H1 (cell line): ENCODE results near the gene PINK1. TPM values are rescaled to one million over a fixed set of nuclear protein-coding genes. Genes with fewer than 3 reads are reported as not detected.

Experiments
- ASH2L ChIP-seq: fragments of 200-600, 300-600 bp; sonication (generic); IDR thresholded peaks from one replicate; pipeline ENCODE4 v1.7.1; 2017; ENCODE audit warnings: low read length
- ATF3 ChIP-seq: IDR thresholded peaks from 2 replicates; pipeline ENCODE4 v1.6.1; 2011; ENCODE audit warnings: low read depth, mild to moderate bottlenecking, low read length; ENCODE audit not compliant: insufficient read depth
- KDM5A ChIP-seq: fragments of 200-600 bp; IDR thresholded peaks from 2 replicates; pipeline ENCODE4 v1.7.1; 2012; ENCODE audit warnings: mild to moderate bottlenecking, low read length, inconsistent platforms, mixed read lengths
- POLR2A ChIP-seq, 2 experiments: IDR thresholded peaks; 1 replicate in 1 of 2; 2 replicates in 1 of 2; pipeline ENCODE4 v1.6.1; 2011; ENCODE audit warnings: low read depth in 2 of 2, low read length in 2 of 2, mild to moderate bottlenecking in 2 of 2; ENCODE audit errors: control extremely low read depth in 1 of 2
- RBBP5 ChIP-seq: IDR thresholded peaks from 2 replicates; pipeline ENCODE4 v1.7.1; 2012; ENCODE audit warnings: low read depth, mild to moderate bottlenecking, inconsistent platforms, low read length, moderate library complexity, borderline replicate concordance
- RNF2 ChIP-seq: fragments of 200-900, 300-1000 bp; sonication (generic); IDR thresholded peaks from 2 replicates; pipeline ENCODE4 v1.7.1; 2016; ENCODE audit warnings: borderline replicate concordance, low read depth, mild to moderate bottlenecking, antibody characterized with exemption, low read length; ENCODE audit not compliant: poor library complexity, severe bottlenecking; ENCODE audit errors: missing control alignments
- SP4 ChIP-seq: IDR thresholded peaks from 2 replicates; pipeline ENCODE4 v1.6.1; 2012; ENCODE audit warnings: low read length, inconsistent platforms
- TBP ChIP-seq: IDR thresholded peaks from 2 replicates; pipeline ENCODE4 v1.6.1; 2011; ENCODE audit warnings: low read depth, low read length, improper control_type of control experiment
- polyA plus RNA-seq, 7 experiments: library from polyadenylated mRNA; depleted of rRNA in 3 of 7; stranded (reverse) in 5 of 7; unstranded in 2 of 7; fragments of >200 nt in 5 of 7; fragments of 200-250 nt in 2 of 7; gene quantifications; 1 replicate in 5 of 7; 2 replicates in 1 of 7; 4 replicates in 1 of 7; pipeline versions ENCODE4 v1.2.1 to v1.2.3, GENCODE V29; 2011 to 2013; ENCODE audit warnings: missing spikeins in 2 of 7, mixed read lengths in 2 of 7
- total RNA-seq: library from RNA; stranded (reverse); fragmentation: NEBNext Ultra II Directional; extraction: Animal tissue kit (Norgen Biotek cat#: 25700); gene quantifications from 2 replicates; pipeline ENCODE4 v1.2.1, GENCODE V29; 2021

PINK1 gene
- total and polyA plus RNA-seq, 2 of the 8 experiments (the other 6 are each of a cell fraction or from before 2014, with no cell fraction given): 16.1 to 19.3 TPM

- TF ChIP-seq RBBP5: no peak
- no peak for TF ChIP-seq RNF2
- no peak for TF ChIP-seq TBP
- no peak for TF ChIP-seq ATF3
- no peak for TF ChIP-seq KDM5A
- TF ChIP-seq POLR2A (IDR thresholded peaks at IDR 0.05; ENCODE audit: control extremely low read depth in 1 of 2, low read depth in 2 of 2, low read length in 2 of 2): no peak
- no peak for TF ChIP-seq SP4
- no peak for TF ChIP-seq ASH2L
Observed at GRCh38 chr1:20682571-20683236, 49.4 kb downstream of the PINK1 start (continued).
